Subcutaneous adipose tissue (tissue), 4 donors: ENCODE measurements around the gene LGALS8. TPM values are rescaled to one million over a fixed set of nuclear protein-coding genes. Genes with fewer than 3 reads are reported as not detected.

Source experiments
- CTCF ChIP-seq: fragments of 450-650 bp; IDR thresholded peaks from one replicate; pipeline ENCODE4 v1.5.1; 2016; ENCODE audit warnings: low read depth, mild to moderate bottlenecking, control low read depth, antibody characterized with exemption, moderate library complexity
- total RNA-seq, 4 donors: library from RNA; depleted of rRNA; stranded (reverse); fragments of >200 nt; gene quantifications; one replicate each; pipeline ENCODE4 v1.1.0, GENCODE V29; 2016

LGALS8 gene
- total RNA-seq, 4 donors from 2014 or later = 98.5 to 123 (median 115) TPM

- TF ChIP-seq CTCF = no peak
Observed at GRCh38 chr1:236491469-236492136, 32.2 kb upstream of the LGALS8 start.

- TF ChIP-seq CTCF = no peak
Observed at GRCh38 chr1:236492378-236492777, 31.4 kb upstream of the LGALS8 start.

- TF ChIP-seq CTCF = no peak
Observed at GRCh38 chr1:236494082-236494481, 29.7 kb upstream of the LGALS8 start.

- no peak for TF ChIP-seq CTCF
Observed at GRCh38 chr1:236494586-236495466, 29.0 kb upstream of the LGALS8 start.

GRCh38 chr1:236495467-236496112 lies 28.2 kb upstream of the LGALS8 start:
- no peak for TF ChIP-seq CTCF

- no peak for TF ChIP-seq CTCF
Observed at GRCh38 chr1:236497908-236498307, 25.9 kb upstream of the LGALS8 start.

GRCh38 chr1:236501093-236501492 lies 22.7 kb upstream of the LGALS8 start:
- no peak for TF ChIP-seq CTCF
